Hematopoietic multipotent progenitor cell treated with erythropoietin and hydrocortisone succinate and interleukin-3 and kit ligand, for 4 days (in vitro differentiated cells): ENCODE data around the gene ZFP91.

Experiments
- DNase-seq: peaks from one replicate; pipeline ENCODE4 v3.0.0-alpha.2; 2015

Gene ZFP91

DNA sequence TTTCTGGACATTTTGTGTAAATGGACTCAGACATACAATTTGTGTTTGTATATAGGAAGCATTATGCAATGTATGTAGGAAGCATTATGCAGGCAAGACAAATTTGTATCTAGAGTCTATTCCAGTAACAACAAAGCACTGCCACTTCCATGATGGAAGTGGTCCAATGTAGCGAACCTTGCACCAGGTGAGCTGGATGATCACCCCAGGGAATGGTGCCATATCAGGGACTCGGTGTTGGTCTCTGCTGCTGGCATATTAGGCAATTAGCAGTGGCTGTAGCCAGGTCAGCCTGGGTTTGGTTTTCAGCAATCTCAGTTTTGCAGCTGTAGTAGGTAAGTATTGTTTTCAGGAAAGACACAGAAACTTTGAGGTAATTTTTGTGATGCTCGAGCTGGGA is 12.8 kb downstream of the ZFP91 start:
- no peak for DNase-seq

DNA sequence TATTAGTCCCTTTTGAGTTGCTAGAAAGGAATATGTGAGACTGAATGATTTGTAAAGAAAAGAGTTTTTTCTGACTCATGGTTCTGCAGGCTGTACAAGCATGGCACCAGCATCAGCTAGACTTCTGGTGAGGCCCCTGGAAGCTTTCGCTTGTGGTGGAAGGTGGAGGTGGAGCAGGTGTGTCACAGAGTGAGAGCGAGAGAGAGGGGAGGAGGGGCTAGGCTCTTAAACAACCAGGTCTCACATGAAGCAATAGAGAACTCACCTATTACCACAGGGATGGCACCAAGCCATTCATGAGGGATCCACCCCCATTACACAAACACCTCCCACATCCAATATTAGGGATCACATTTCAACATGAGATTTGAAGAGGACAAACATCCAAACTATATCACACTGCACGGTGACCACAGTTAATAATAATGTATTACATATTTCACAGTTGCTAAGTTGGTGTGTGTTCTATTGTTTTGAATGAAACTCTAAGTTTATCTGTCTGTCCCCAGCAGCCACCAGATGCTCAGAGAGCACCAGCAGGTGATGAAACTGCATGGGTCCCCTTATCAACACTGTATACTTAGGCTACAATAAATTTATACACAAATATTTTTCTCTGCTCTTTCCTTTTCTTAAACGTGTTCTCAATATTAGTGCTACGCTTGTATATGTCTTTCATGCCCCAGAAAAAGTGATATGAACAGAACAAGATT is 14.1 kb downstream of the ZFP91 start:
- DNase-seq = peak; percentile 28

DNA sequence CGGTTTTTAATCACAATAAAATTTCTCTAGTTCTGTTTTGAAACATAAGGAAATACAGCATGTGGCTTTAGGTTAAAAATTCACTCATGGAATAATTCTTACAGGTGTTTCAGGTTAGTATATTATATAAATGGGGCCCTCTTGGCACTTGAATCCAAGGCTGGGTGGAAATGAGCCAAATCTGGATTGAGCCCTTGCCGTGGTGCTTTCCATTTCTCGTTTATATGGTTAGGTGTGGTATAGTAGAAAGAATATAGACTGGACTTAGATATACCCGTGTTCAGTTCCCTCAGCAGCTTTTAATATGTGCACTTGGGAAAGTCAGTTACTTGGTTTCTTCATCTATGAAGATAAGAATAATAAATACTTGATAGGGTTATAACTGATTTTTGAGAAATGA is 16.0 kb downstream of the ZFP91 start:
- DNase-seq = no peak

DNA sequence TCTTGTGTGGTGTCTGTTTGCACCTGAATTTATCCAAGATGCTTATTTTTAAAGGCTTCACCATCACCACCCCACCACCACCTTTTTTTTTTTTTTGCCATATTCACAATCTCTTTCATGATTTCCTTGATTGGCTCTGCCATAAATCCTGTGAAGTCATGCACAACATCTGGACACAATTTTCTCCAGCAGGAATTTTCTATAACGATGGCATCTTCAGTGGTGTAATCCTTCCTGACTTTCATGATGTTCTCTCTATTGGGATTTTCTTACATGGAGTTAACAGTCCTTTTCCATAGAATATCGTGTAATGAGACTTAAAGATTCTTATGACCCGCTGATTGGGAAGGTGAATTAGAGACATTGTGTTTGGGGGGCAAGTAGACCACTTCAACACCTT is 17.8 kb downstream of the ZFP91 start:
- no peak for DNase-seq

DNA sequence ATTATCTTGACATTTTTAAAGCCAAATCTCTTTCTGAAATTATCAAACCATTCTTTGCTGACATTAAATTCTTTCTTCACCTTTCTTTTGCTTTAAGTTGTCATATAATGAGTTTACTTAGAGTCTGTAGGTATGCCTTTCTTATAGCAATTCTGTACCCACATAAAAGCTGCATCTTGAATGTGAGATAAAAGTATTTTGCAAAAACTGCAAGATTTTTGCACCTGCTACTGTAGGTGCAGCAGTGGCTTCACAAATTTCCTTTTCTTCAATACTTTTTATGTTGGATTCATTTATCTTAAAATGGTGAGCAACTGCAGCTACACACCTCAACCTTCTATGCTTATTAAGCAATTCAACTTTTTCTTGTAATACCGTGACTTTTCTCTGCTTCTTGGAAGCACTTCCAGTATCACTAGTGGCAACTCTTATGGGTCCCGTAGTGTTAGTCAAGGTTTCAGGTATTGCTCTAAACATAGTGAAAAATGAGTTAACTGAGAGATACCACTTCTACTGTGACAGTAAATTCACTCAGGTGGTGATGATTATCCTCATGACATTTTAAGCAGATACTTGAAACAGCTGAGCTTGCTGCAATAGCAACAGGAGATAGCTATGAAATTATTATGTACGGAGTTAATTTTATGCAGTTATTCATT is 18.8 kb downstream of the ZFP91 start:
- DNase-seq = no peak

DNA sequence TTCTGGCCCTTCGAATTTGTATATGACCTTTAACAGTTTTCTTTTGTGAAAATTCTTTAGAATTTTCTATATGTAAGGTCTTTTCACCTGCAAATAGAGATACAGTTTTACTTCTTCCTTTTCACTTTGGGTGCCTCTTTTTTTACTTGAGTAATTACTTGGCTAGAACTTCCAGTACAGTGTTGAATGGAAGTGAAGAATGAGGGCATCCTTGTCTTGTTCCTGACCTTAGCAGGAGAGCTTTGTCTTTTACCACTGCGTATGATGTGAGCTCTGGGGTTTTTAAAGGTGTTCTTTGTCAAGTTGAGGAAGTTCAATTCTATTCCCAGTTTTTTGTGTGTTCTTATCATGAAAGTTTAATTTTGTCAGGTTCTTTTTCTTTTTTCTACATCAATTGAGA is 21.6 kb downstream of the ZFP91 start:
- DNase-seq = no peak

DNA sequence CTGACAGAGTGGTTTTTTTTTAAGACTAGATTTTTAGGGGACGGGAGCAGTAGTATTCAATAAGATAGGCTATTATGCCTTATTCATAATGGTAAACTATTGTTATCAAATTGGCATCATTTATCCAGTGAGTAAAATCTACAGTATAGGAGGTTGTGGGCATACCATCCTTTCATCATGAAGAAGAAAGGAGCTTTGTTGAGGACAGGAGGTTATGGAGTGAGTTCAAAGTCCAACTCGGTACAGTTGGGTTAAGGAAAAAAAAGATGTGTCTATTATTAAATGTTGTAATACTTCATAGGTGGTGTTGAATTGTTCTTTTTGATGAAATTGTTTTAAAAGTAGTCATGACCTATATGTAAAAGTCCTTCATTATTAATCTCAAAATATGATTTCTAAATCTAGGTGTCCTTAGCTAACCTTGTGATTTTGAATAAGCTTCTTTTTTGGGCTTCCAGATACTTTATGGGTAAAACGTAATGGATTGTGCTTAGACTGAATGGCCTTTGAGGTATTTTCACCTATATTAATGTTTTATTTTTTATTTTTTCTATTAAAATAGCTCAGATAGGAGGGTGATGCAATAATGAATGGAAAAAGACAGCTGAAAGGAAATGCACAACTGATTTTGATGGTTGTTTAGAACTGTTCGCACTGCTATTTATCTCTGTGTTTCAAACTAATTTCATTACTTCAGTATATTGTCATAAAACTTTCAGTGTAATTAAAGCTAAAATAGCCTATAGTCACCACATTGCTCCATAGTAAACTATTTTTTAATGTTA is 28.3 kb downstream of the ZFP91 start:
- no peak for DNase-seq

DNA sequence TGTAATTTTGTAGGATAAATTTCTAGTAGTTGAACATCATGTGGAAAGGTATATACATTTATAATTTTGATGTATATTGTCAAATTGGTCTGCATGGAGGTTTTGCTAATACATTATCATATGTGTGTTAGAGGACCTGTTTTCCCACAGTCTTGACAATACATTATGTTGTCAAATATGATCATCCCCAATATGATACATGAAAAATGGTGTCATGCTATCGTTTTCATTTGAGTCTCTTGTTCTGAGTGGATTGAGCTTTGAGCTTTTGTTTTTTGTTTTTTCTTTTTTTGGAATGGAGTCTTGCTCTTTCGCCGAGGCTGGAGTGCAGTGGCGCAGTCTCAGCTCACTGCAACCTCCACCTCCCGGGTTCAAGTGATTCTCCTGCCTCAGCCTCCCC is 29.5 kb downstream of the ZFP91 start:
- no peak for DNase-seq

DNA sequence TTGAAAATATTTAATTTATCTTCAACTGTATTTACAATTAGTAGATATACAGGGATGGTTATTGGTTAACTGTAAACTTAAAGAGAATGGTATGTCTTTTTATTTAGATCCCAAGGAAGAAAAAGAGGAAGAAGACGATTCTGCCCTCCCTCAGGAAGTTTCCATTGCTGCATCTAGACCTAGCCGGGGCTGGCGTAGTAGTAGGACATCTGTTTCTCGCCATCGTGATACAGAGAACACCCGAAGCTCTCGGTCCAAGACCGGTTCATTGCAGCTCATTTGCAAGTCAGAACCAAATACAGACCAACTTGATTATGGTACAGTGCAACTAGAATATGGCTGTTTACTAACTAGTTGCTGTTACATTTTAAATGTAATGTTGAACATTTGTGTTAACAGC is 30.9 kb downstream of the ZFP91 start:
- DNase-seq = peak; percentile 36

DNA sequence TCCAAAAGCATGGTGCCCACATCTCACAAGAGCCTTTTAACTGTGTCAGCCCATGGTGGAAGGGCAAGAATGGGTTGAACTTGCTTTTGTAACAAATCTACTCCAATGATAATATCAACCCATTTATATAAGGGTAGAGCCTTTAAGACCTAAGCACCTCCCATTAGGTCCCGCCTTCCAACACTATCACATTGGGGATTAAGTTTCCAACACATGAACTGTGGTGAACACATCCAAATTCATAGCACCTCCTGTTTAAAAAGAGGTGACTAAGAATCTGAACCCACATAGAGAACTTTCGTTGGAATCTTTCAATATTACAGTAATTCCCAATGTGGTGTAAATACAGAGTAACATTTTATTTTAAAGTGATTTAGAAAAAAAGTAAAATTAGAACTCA is 34.4 kb downstream of the ZFP91 start:
- DNase-seq = no peak

DNA sequence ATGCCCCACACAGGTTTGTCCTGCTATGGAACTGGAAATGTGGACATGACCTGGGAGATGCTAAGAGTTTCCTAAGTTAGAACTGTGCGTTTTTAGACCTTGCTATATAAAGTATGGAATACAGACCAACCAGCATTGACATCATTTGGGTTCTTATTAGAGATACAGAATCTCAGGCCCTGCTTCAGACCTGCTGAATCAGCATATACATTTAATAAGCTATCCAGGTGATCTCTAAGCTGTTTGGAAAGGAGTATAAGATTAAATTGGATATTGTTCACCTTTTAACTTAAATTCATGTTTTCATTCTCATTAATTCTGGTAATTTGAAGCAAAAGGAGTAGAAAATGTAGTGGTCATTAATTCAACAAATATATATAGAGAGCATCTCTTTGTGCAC is 36.7 kb downstream of the ZFP91 start:
- no peak for DNase-seq

DNA sequence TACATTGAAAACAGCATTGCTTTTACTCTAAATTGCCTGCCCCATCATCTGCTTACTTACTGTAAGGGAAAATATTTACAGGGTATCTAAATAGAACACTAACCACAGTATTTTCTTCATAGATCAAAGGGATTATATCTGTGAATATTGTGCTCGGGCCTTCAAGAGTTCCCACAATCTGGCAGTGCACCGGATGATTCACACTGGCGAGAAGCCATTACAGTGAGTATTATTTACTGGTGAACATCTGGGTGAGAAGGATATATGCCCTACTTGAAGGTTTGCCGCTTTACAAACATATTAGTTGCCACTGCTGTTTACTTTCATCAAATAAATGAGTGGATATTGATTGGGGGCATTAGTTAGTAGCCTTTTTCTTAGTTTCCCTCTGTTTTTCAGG is 37.7 kb downstream of the ZFP91 start:
- DNase-seq = peak; percentile 48

DNA sequence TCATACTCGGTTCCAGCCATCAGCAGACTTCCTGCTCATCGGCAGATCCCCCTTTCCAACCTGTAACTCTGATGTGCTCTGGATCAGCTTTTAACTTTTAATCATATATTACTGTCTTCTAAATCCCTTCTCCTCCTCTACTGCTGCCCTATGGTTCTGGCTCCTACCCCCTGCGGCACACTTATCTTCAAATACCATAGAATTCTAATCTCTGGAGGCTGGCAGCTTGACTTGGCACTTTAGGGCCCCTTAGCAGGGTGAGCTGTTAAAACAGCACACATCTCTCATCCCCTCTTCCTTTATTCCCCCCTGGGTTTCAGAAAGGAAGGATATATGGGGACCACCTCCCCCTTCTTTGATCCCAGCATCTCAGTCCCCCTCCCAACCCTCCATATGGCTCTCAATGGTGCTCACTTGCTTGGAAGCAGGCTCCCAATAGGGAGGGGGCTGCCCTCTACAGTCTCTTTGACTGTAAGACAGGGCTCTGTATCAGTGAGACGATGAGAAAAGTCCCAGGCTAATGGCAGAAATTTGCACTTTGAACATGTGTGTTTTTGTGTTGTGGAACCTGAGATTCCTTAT is 39.2 kb downstream of the ZFP91 start:
- DNase-seq = peak; percentile 61

DNA sequence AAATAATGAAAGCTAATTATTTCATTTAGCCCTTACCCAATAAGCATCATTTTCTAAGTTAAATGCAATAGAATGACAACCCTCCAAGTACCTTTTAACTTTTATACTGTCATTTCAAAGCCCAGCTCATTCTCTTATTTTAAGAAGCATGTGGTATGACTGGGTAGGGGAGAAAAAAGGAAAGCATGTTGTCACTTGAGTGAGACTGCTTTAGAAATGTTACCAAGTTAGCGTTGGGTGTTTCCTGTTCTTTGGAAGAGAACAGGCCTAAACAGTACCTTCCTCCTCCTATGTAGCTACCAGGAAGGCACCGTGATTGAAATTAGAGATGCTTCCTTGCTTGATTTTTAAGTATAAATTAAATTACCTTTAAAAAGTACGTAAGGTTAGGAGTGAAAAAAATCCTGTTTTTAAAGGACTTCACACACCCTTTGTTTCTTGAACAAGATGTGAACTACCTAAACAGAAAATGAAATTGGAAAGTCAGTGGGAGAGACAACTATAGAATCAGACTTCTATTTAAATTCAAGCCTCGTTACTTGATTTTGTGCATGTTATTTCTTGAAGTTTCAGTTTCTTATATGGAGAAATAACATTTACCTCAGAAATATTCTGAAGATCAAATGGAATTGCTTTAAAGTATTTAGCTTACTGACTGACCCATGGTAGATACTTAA is 42.9 kb downstream of the ZFP91 start:
- DNase-seq = no peak

DNA sequence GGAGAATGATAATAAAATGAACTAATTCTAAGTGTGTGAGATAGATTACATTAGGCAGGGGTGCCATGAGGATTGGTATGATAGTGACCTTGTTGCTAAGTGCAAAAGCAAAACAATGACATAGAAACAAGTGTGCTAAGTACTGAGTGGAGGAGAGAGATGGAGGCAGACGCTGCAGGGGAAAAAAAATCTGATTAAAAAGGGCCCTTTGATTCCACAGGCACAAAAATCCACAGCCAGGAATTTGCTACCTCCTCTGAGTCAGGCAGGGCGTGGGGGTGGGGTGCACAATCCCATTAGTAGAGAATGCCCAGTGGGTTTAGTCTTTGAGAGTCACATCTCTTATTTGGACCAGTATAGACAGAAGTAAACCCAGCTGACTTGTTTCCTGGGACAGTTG is 43.5 kb downstream of the ZFP91 start, which contains the start of gene CNTF:
CNTF (plus strand) TSS at position 322 of the 400 bp plus-strand sequence. CDS start 88 bp downstream, outside the sequence.
- no peak for DNase-seq

DNA sequence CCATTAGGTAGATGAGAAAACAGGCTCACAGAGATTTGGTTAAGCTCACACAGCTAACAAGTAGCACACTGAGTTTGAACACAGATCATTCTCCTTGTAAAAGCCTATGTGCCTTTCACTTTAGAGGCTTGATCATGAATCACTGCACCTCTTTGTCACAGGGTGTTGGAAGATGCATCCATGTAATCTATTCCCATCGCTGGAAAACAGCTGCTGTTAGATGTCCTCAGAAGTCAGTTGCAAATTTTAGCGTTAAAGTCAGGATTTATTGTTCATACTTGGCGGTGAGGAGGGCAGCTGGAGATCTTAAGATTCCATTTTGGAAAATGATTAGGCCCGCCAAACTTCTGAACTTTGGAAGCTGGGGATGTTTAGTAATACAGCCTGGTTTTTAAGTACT is 46.2 kb downstream of the ZFP91 start:
- DNase-seq = no peak

DNA sequence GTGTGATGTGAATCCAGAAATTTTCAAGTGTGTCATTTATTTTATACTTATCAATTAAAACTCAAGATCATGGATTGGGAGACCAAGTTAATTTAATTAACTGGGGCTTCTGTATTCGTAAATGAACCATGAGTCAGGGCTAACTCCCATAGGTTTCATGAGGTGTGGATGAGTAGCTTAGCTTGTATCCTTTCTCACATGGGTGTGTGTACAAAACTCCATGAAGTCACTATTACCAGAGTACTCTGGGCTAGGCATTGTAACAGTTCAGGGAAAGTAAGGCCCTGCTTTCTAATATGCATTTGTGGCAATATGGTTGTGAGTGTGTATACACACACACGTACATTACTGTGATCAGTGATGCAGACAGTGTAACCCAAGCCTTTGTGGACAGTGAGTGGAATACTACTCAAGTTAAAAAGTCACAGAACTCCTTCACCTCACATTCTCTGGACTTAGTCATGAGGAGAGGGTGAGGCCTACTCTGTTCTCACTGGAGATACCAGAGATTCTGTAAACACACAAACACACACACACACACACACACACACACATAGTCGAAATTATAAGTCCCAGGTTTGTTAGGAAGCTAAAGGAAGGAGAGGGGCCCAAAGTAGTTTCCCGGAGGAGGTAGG is 47.1 kb downstream of the ZFP91 start:
- DNase-seq = no peak

DNA sequence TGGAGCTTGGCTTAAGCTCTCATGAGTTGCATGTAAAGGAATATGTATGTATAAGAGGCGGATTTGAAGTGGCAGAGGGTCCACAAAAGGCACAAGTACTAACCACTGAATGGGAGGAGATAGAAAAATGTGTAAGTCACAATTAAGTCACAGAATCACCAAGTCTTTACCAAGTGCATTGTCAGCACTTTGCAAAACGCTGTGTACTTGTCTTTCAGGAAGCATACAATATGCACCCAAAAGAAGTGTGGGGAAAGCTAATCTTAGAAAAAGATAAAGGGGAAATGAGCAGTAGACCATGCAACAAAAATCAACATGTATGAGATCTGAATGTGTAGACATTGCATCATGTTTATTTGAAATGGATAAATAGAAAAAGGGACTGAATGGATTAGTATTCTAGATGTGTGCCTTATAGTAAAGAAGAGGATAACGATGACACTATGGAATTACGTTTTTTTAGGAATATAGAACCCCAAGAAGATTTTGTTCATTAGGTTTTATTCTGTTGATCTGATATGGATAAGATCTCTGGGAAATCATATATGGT is 48.1 kb downstream of the ZFP91 start:
- peak; percentile 13 for DNase-seq

DNA sequence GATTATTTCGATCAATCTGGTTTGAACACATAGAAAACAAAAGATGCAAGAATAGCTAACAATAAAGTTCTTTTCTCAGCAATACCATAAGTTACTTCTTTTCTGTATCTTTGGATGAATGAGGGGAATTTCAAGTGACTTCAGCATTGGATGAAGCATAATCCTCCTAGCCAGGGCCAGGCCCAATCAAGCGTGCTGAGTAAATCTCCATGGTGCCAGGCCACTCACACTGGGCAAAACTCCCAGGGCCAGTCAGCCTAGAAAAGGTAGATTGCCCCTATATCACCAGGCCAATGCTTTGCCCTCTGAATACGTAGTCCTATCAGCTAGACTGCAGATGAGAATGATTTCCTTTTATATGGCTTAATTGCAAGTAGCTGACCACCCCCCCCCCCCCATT is 49.6 kb downstream of the ZFP91 start:
- DNase-seq = no peak

DNA sequence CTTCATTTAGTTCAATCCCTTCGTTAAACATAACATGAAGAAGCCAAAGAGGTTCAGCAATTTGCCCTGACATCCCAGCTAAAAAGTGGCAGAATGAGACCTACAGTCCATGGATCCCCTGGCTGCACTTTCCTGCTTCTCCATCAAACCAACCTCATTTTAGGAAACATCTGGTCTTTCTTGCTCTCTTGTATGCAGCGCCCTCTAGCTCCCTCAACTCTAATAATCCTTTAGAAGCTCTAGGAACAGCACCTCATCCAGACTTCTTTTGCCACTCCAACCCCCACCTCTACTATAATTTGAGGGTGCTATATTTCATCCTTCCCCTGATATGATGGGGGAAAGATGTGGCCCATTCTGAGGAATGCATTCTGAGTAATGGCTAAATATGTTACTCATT is 51.0 kb downstream of the ZFP91 start:
- DNase-seq = peak; percentile 83

DNA sequence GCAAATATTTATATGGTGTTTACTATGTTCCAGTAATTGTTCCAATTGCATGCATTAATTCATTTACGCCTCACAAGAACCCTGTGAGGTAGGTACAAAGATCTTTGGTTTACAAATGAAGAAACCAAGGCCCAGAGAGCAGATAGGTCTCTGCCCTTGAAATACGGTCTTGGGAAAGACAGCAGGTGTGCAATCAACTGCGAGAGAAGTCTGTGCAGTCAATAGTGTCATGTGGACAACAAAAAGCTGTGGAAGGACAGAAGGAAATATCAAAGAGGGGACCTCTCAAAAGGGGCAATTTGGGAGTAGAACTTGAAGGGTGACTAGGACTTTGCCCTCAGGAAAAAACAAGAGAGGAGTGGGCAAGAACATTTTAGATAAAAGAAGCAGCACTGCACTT is 52.5 kb downstream of the ZFP91 start:
- DNase-seq = no peak

DNA sequence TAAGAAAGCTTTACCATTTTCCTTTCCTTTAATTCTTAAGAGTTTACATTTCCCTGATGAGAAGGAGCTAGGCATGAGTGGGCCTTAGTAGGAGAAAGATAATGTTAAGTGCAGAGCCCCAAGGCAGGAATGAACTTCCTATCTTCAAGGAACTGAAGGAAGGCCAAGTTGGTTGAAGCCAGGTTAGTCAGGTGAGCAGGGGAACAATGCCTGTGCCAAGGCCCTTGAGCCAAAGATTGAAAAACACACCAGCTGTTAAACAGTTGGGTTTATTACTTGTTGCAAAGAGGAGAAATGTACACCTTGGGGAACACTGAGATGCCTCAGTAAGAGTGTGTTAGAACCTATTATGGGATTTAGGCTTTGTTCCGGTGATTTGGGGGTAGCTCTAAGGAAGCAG is 53.6 kb downstream of the ZFP91 start:
- no peak for DNase-seq
